BE2C (cell line): ENCODE measurements around the gene ICAM3.

ENCODE experiments used
- DNase-seq: peaks from one replicate; pipeline ENCODE4 v3.0.0-alpha.2; 2020
- H3K27me3 ChIP-seq: fragments of 250-450 bp; sonication (Bioruptor Pico); 2 replicates; pipeline ENCODE4 v1.5.1; 2020; ENCODE audit warnings: mild to moderate bottlenecking
- H3K36me3 ChIP-seq: fragments of 250-450 bp; sonication (Bioruptor Pico); 2 replicates; pipeline ENCODE4 v1.5.1; 2020; ENCODE audit warnings: mild to moderate bottlenecking
- H3K4me1 ChIP-seq: fragments of 250-450 bp; sonication (Bioruptor Pico); 2 replicates; pipeline ENCODE4 v1.5.1; 2020
- H3K4me3 ChIP-seq: 2 replicates; pipeline ENCODE4 v1.5.1; 2011; ENCODE audit warnings: low read depth, low read length
- H3K9me3 ChIP-seq: fragments of 250-450 bp; sonication (Bioruptor Pico); 2 replicates; pipeline ENCODE4 v1.5.1; 2020
- CTCF ChIP-seq: IDR thresholded peaks from 2 replicates; pipeline ENCODE4 v1.5.1; 2012; ENCODE audit warnings: mild to moderate bottlenecking, low read depth, low read length

Gene ICAM3

GRCh38 chr19:10299545-10300458 is 39.6 kb downstream of the ICAM3 start:
- Histone ChIP-seq H3K27me3 (peaks cover 21% of the 10 kb centered on the region), H3K9me3 (no peaks in the 10 kb centered on the region; the same call in 1 of the 2 replicates), H3K4me3 (no peak overlapping the region), H3K4me1 (no peaks in the 10 kb centered on the region; the same call in 1 of the 2 replicates), H3K36me3 (no peaks in the 10 kb centered on the region)
- no peak for TF ChIP-seq CTCF
- no peak for DNase-seq

- Histone ChIP-seq H3K4me1 (no peaks in the 10 kb centered on the region; the same call in 1 of the 2 replicates), H3K9me3 (no peaks in the 10 kb centered on the region; the same call in 1 of the 2 replicates), H3K36me3 (no peaks in the 10 kb centered on the region), H3K27me3 (peaks cover 59% of the 10 kb centered on the region), H3K4me3 (no peak overlapping the region)
- no peak for DNase-seq
- TF ChIP-seq CTCF, result no peak
Observed at GRCh38 chr19:10295847-10296591, 43.4 kb downstream of the ICAM3 start.

- Histone ChIP-seq H3K4me3 (no peak overlapping the region), H3K9me3 (no peaks in the 10 kb centered on the region; the same call in 1 of the 2 replicates), H3K4me1 (no peaks in the 10 kb centered on the region; the same call in 1 of the 2 replicates), H3K36me3 (no peaks in the 10 kb centered on the region), H3K27me3 (peaks cover 65% of the 10 kb centered on the region)
- DNase-seq, result no peak
- no peak for TF ChIP-seq CTCF
Observed at GRCh38 chr19:10295305-10295846, 44.0 kb downstream of the ICAM3 start.

- Histone ChIP-seq H3K4me1 (no peaks in the 10 kb centered on the region; the same call in 1 of the 2 replicates), H3K27me3 (peaks cover 76% of the 10 kb centered on the region)
- DNase-seq, result peak; percentile 64
Observed at GRCh38 chr19:10294368-10294697, 45.1 kb downstream of the ICAM3 start.

GRCh38 chr19:10293637-10294367 is 45.6 kb downstream of the ICAM3 start:
- no peaks in the 10 kb centered on the region; the same call in 1 of the 2 replicates for H3K9me3 ChIP-seq
- no peaks in the 10 kb centered on the region for H3K36me3 ChIP-seq
- no peak for DNase-seq
- no peak overlapping the region for H3K4me3 ChIP-seq
- no peaks in the 10 kb centered on the region; the same call in 1 of the 2 replicates for H3K4me1 ChIP-seq
- TF ChIP-seq CTCF, result no peak
- peaks cover 81% of the 10 kb centered on the region for H3K27me3 ChIP-seq

More at GRCh38 chr19:10294368-10294697, 45.1 kb downstream of the ICAM3 start:
- Histone ChIP-seq H3K4me3 (no peak overlapping the region), H3K36me3 (no peaks in the 10 kb centered on the region), H3K9me3 (no peaks in the 10 kb centered on the region; the same call in 1 of the 2 replicates)
- TF ChIP-seq CTCF, result peak; percentile 44
